ENCODE results near the gene LRRC27. TPM values are rescaled to one million over a fixed set of nuclear protein-coding genes. Genes with fewer than 3 reads are reported as not detected.

LRRC27 gene
- total and polyA plus RNA-seq, 2 donors (not counting 1 experiment from before 2014, with no cell fraction given): 23.6 to 25.6 TPM

- Histone ChIP-seq H3K4me3 (ENCODE audit: control extremely low read depth in 1 of 5, extremely low read depth in 1 of 5, insufficient read depth in 1 of 5, low read depth in 2 of 5, low read length in 4 of 5) (peak overlapping the region in 3 of 5 experiments; percentile 12 to 39 (median 19)), H3K27ac (ENCODE audit: low read length in 2 of 2) (peak overlapping the region; percentile 28 to 53), H3K4me1 (ENCODE audit: control insufficient read depth in 2 of 2, insufficient read depth in 2 of 2, low read length in 2 of 2) (peaks cover 40 to 55% of the 10 kb centered on the region in 2 donors), H2AFZ (ENCODE audit: insufficient read depth, low read depth, low read length, poor library complexity, severe bottlenecking) (peak overlapping the region; percentile 88), H3K9ac (ENCODE audit: low read length) (peak overlapping the region; percentile 28), H4K20me1 (ENCODE audit: control insufficient read depth, insufficient read depth, low read length, poor library complexity, severe bottlenecking) (no peaks in the 10 kb centered on the region), H3K27me3 (replicated peaks in 1 of 4; ENCODE audit: control extremely low read depth in 1 of 4, control insufficient read depth in 3 of 4, insufficient read depth in 4 of 4, low read length in 3 of 4) (no peaks in the 10 kb centered on the region), H3K9me3 (ENCODE audit: control extremely low read depth in 1 of 3, control insufficient read depth in 2 of 3, insufficient read depth in 1 of 3, low read length in 2 of 3) (peaks cover 0 to 5% (median 0%) of the 10 kb centered on the region in 3 donors), H3K4me2 (replicated peaks; ENCODE audit: low read depth, low read length, poor library complexity, severe bottlenecking) (peak overlapping the region; percentile 80), H3K36me3 (replicated peaks in 1 of 2; ENCODE audit: control extremely low read depth in 1 of 2, control insufficient read depth in 1 of 2, extremely low read depth in 1 of 2, insufficient read depth in 2 of 2, low read length in 1 of 2) (peaks cover 0 to 2% of the 10 kb centered on the region in 2 experiments), H3K79me2 (ENCODE audit: control insufficient read depth, insufficient read depth, low read length) (peaks cover 12% of the 10 kb centered on the region)
- Mint-ChIP-seq H3K27me3 (no peaks in the 10 kb centered on the region), H3K4me1 (peaks cover 53% of the 10 kb centered on the region), H3K27ac (peak overlapping the region; percentile 82), H3K4me3 (peak overlapping the region; percentile 55), H3K9me3 (ENCODE audit: insufficient read depth) (no peaks in the 10 kb centered on the region)
- TF ChIP-seq EZH2 (IDR thresholded peaks at IDR 0.05; ENCODE audit: borderline replicate concordance, insufficient read depth, low read depth, low read length, poor library complexity, severe bottlenecking) (no peak), CTCF (IDR thresholded peaks at IDR 0.05) (no peak)
- ATAC-seq (ENCODE audit: low read depth): peak; percentile 7
- 30% methylated on average over 12 of the region's 14 CpGs for WGBS (ENCODE audit: insufficient coverage)
- intact Hi-C loops (cut with micrococcal nuclease): no loop called here
- ChIA-PET CTCF (no interaction called here), POLR2A (no interaction called here)
- peak; percentile 72 for DNase-seq
Observed at GRCh38 chr10:132335189-132336063, 3.4 kb downstream of the LRRC27 start.
